ENCODE data around the gene LRP5. TPM values are rescaled to one million over a fixed set of nuclear protein-coding genes. Genes with fewer than 3 reads are reported as not detected.

LRP5 gene
- total RNA-seq, 1 experiment from 2014 or later, result 129 TPM

GRCh38 chr11:68276861-68277260 is 35.5 kb upstream of the LRP5 start:
- TF ChIP-seq CTCF (conservative IDR thresholded peaks at IDR 0.05) (no peak), EZH2 (IDR thresholded peaks at IDR 0.05; ENCODE audit: low read depth) (no peak)
- H3K4me2 ChIP-seq, result no peak overlapping the region
- H2AFZ ChIP-seq, result no peak overlapping the region
- H3K4me1 ChIP-seq (replicated peaks; ENCODE audit: insufficient read depth), result peaks cover 6% of the 10 kb centered on the region; the same call in 1 of the 2 replicates
- POLR2A ChIA-PET (ENCODE audit: unreplicated experiment), result no interaction called here
- no peak overlapping the region for H3K4me3 ChIP-seq
- H3K36me3 ChIP-seq (ENCODE audit: low read depth), result no peaks in the 10 kb centered on the region
- DNase-seq, result no peak
- no peaks in the 10 kb centered on the region for H4K20me1 ChIP-seq (ENCODE audit: insufficient read depth)
- H3F3A ChIP-seq (ENCODE audit: insufficient read depth, low read depth), result peaks cover 4% of the 10 kb centered on the region; the same call in 1 of the 2 replicates
- BruUV-seq (replicated peaks), result no TSS peak
- no peaks in the 10 kb centered on the region for H3K27me3 ChIP-seq (ENCODE audit: insufficient read depth, low read depth)
- H3K9me2 ChIP-seq (ENCODE audit: insufficient read depth), result no peaks in the 10 kb centered on the region
- intact Hi-C loops (cut with micrococcal nuclease; ENCODE audit: unreplicated experiment), result no loop called here
- no peak overlapping the region for H3K27ac ChIP-seq
- H3K9me3 ChIP-seq (ENCODE audit: insufficient read depth, low read depth), result no peaks in the 10 kb centered on the region
- CTCF ChIA-PET, result no interaction called here
- H3K79me2 ChIP-seq (ENCODE audit: low read depth), result 0 out of 2 replicates have a peak, but pooled peaks cover 6% of the 10 kb centered on the region

GRCh38 chr11:68279676-68280075 is 32.7 kb upstream of the LRP5 start:
- no TSS peak for BruUV-seq (replicated peaks)
- ChIA-PET CTCF (no interaction called here), POLR2A (ENCODE audit: unreplicated experiment) (interaction anchor here (0.7 to 1.0 kb wide), 2 partner anchors 8 to 473 kb away, joined by 3 to 9 read pairs; partner anchors contain the start of gene C11orf24)
- TF ChIP-seq EZH2 (IDR thresholded peaks at IDR 0.05; ENCODE audit: low read depth) (no peak), CTCF (conservative IDR thresholded peaks at IDR 0.05) (no peak)
- no peak overlapping the region for H3K4me3 ChIP-seq
- H3K27me3 ChIP-seq (ENCODE audit: insufficient read depth, low read depth), result no peaks in the 10 kb centered on the region; the same call in 1 of the 2 replicates
- no peaks in the 10 kb centered on the region for H4K20me1 ChIP-seq (ENCODE audit: insufficient read depth)
- no peak overlapping the region for H3K27ac ChIP-seq
- H3F3A ChIP-seq (ENCODE audit: insufficient read depth, low read depth), result no peaks in the 10 kb centered on the region
- intact Hi-C loops (cut with micrococcal nuclease; ENCODE audit: unreplicated experiment), result no loop called here
- H3K79me2 ChIP-seq (ENCODE audit: low read depth), result no peaks in the 10 kb centered on the region
- H3K4me1 ChIP-seq (replicated peaks; ENCODE audit: insufficient read depth), result no peaks in the 10 kb centered on the region
- H3K36me3 ChIP-seq (ENCODE audit: low read depth), result no peaks in the 10 kb centered on the region
- no peaks in the 10 kb centered on the region for H3K9me2 ChIP-seq (ENCODE audit: insufficient read depth)
- no peak overlapping the region for H3K4me2 ChIP-seq
- no peak for DNase-seq
- H2AFZ ChIP-seq, result no peak overlapping the region
- H3K9me3 ChIP-seq (ENCODE audit: insufficient read depth, low read depth), result no peaks in the 10 kb centered on the region

GRCh38 chr11:68282141-68282860 is 30.1 kb upstream of the LRP5 start:
- Histone ChIP-seq H2AFZ (no peak overlapping the region), H3K9me3 (ENCODE audit: insufficient read depth, low read depth) (no peaks in the 10 kb centered on the region), H3K27ac (no peak overlapping the region), H3K36me3 (ENCODE audit: low read depth) (no peaks in the 10 kb centered on the region), H4K20me1 (ENCODE audit: insufficient read depth) (no peaks in the 10 kb centered on the region), H3K4me3 (no peak overlapping the region), H3K27me3 (ENCODE audit: insufficient read depth, low read depth) (no peaks in the 10 kb centered on the region; the same call in 1 of the 2 replicates), H3K9me2 (ENCODE audit: insufficient read depth) (no peaks in the 10 kb centered on the region), H3K79me2 (ENCODE audit: low read depth) (no peaks in the 10 kb centered on the region), H3K4me2 (no peak overlapping the region), H3K4me1 (replicated peaks; ENCODE audit: insufficient read depth) (no peaks in the 10 kb centered on the region), H3F3A (ENCODE audit: insufficient read depth, low read depth) (no peaks in the 10 kb centered on the region)
- no TSS peak for BruUV-seq (replicated peaks)
- ChIA-PET CTCF (no interaction called here), POLR2A (ENCODE audit: unreplicated experiment) (no interaction called here)
- intact Hi-C loops (cut with micrococcal nuclease; ENCODE audit: unreplicated experiment), result no loop called here
- TF ChIP-seq EZH2 (IDR thresholded peaks at IDR 0.05; ENCODE audit: low read depth), result no peak
- TF ChIP-seq CTCF (conservative IDR thresholded peaks at IDR 0.05), result no peak
- no peak for DNase-seq
